ES-I3 (cell line): ENCODE data around the gene GALNT17.

ENCODE experiments used
- H3K36me3 ChIP-seq: 2 replicates; pipeline ENCODE4 v1.6.1; 2013; ENCODE audit warnings: mild to moderate bottlenecking, low read length, control low read depth, moderate library complexity; ENCODE audit not compliant: insufficient read depth
- H3K4me1 ChIP-seq: 2 replicates; pipeline ENCODE4 v1.6.1; 2013; ENCODE audit warnings: mild to moderate bottlenecking, control low read depth, low read length; ENCODE audit not compliant: insufficient read depth
- H3K9ac ChIP-seq: 2 replicates; pipeline ENCODE4 v1.6.1; 2013; ENCODE audit warnings: low read depth, mild to moderate bottlenecking, low read length, moderate library complexity
- H3K9me3 ChIP-seq: 2 replicates; pipeline ENCODE4 v1.6.1; 2013; ENCODE audit warnings: mild to moderate bottlenecking, low read length, moderate library complexity; ENCODE audit not compliant: control insufficient read depth, insufficient read depth

The GALNT17 gene

GRCh38 chr7:71362240-71362639, 230.3 kb downstream of the GALNT17 start:
- Histone ChIP-seq H3K9me3 (no peaks in the 10 kb centered on the region), H3K9ac (no peak overlapping the region), H3K4me1 (peaks cover 10% of the 10 kb centered on the region; the same call in 1 of the 2 replicates), H3K36me3 (no peaks in the 10 kb centered on the region)

- Histone ChIP-seq H3K4me1 (peaks cover 10% of the 10 kb centered on the region; the same call in 1 of the 2 replicates), H3K9me3 (no peaks in the 10 kb centered on the region), H3K36me3 (no peaks in the 10 kb centered on the region)
Measured at GRCh38 chr7:71363223-71363622, 231.3 kb downstream of the GALNT17 start.

DNA sequence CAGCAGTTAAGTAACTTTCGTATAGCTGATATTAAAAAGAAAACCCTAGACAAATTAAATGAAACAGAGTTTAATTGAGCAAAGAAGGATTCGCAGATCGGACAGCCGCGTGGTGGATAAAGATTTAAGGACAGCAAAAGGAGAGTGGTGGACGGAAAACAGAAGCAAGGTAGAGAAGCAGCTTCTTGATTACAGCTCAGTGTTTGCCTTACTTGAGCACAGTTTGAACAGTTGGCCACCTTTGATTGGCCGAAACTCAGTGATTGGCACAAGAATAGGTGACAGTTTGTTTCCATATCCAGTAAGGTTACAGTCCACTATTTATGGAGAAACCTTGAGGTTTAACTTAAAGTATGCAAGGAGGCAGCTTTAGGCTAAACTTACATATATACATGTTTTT, 231.7 kb downstream of the GALNT17 start:
- no peaks in the 10 kb centered on the region for H3K9me3 ChIP-seq
- H3K9ac ChIP-seq: no peak overlapping the region
- H3K36me3 ChIP-seq: no peaks in the 10 kb centered on the region
- H3K4me1 ChIP-seq: peaks cover 10% of the 10 kb centered on the region; the same call in 1 of the 2 replicates

More at GRCh38 chr7:71363223-71363622, 231.3 kb downstream of the GALNT17 start:
- no peak overlapping the region for H3K9ac ChIP-seq

- Histone ChIP-seq H3K9ac (no peak overlapping the region), H3K4me1 (peaks cover 10% of the 10 kb centered on the region; the same call in 1 of the 2 replicates), H3K36me3 (peaks cover 3% of the 10 kb centered on the region; the same call in 1 of the 2 replicates), H3K9me3 (no peaks in the 10 kb centered on the region)
Measured at GRCh38 chr7:71364551-71364950, 232.6 kb downstream of the GALNT17 start.

- H3K36me3 ChIP-seq: peaks cover 3% of the 10 kb centered on the region; the same call in 1 of the 2 replicates
- H3K9me3 ChIP-seq: peaks cover 17% of the 10 kb centered on the region
- H3K9ac ChIP-seq: no peak overlapping the region
- no peaks in the 10 kb centered on the region for H3K4me1 ChIP-seq
Measured at GRCh38 chr7:71372991-71373390, 241.0 kb downstream of the GALNT17 start.

DNA sequence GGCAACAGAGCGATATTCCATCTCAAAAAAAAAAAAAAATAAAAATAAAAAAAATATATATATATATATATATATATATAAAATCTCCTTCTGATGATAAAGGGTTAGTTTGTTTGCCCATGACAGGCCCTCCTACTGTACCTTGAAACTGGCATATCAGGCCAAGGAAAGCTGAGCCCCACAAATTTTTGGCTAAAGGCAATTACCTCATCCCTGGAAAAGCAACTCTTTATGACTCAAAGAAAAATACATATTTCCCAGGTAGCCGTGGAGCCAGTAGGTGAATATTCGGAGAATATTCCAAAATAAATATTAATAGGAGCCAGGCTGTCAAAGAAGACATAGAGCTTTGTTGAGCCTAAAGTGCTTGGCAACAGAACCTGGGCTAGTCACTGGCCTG, 245.1 kb downstream of the GALNT17 start:
- H3K9me3 ChIP-seq: peaks cover 17% of the 10 kb centered on the region
- H3K9ac ChIP-seq: no peak overlapping the region
- H3K36me3 ChIP-seq: no peaks in the 10 kb centered on the region
- no peaks in the 10 kb centered on the region for H3K4me1 ChIP-seq

- H3K9ac ChIP-seq: no peak overlapping the region
Measured at GRCh38 chr7:71377469-71377868, 245.5 kb downstream of the GALNT17 start.

DNA sequence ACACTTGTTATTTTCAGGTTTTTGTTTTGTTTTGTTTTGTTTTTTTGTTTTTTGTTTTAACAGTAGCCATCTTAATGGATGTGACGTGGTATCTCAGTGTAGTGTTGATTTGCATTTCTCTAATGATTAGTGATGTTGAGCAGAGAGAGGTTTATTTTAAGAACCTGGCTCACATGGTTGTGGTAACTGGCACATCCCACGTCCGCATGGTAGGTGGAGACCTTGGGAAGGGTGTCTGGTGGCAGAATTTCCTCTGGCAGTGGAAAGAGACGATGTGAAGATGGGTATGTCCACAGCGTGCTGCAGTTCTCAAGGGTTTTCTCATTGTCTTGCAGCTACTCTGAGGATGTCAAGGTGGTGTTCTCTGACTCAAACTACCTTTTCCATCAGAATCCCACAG, 252.2 kb downstream of the GALNT17 start:
- H3K36me3 ChIP-seq: no peaks in the 10 kb centered on the region; the same call in 1 of the 2 replicates
- no peaks in the 10 kb centered on the region for H3K9me3 ChIP-seq
- no peak overlapping the region for H3K9ac ChIP-seq
- H3K4me1 ChIP-seq: peaks cover 10% of the 10 kb centered on the region; the same call in 1 of the 2 replicates

More at GRCh38 chr7:71377469-71377868, 245.5 kb downstream of the GALNT17 start:
- Histone ChIP-seq H3K36me3 (no peaks in the 10 kb centered on the region), H3K4me1 (no peaks in the 10 kb centered on the region), H3K9me3 (peaks cover 17% of the 10 kb centered on the region)

DNA sequence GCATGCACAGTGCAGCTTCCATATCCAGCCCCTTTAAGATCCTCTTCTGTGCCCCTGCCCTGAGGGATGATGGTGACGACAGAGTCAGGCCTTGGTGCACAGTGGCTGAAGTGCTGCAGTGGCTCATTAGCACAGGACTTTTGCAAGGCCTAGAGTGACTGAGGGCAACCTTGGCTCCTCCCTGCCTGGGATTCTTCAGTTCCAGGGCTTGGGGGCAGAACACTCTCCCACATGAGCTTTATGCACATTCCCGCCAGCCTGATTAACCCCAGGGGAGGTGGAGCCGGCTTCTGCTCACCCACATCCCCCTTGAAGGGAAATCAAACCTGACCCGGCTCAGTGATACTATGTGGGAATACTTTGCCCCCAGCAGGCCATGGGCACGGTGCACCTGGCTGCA, 253.4 kb downstream of the GALNT17 start:
- Histone ChIP-seq H3K9me3 (no peaks in the 10 kb centered on the region), H3K36me3 (no peaks in the 10 kb centered on the region; the same call in 1 of the 2 replicates)

GRCh38 chr7:71386152-71386785, 254.3 kb downstream of the GALNT17 start:
- Histone ChIP-seq H3K36me3 (no peaks in the 10 kb centered on the region; the same call in 1 of the 2 replicates), H3K9me3 (no peaks in the 10 kb centered on the region), H3K4me1 (peaks cover 10% of the 10 kb centered on the region; the same call in 1 of the 2 replicates), H3K9ac (no peak overlapping the region)

More for the DNA sequence above, 253.4 kb downstream of the GALNT17 start:
- peaks cover 10% of the 10 kb centered on the region; the same call in 1 of the 2 replicates for H3K4me1 ChIP-seq
- no peak overlapping the region for H3K9ac ChIP-seq

DNA sequence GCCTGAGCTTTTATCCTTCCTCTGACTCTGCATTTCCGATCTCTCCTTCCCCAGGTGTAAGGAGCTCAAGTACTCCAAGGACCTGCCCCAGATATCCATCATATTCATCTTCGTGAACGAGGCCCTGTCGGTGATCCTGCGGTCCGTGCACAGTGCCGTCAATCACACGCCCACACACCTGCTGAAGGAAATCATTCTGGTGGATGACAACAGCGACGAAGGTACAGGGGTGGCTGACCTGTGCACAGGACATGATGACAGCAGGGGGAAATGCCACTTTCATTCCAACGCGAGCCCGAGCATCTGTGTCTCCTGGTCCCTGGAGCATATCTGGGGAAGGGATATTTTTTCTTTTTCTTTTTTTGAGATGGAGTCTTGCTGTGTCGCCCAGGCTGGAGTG, 256.2 kb downstream of the GALNT17 start:
- H3K9me3 ChIP-seq: no peaks in the 10 kb centered on the region
- H3K9ac ChIP-seq: no peak overlapping the region
- no peaks in the 10 kb centered on the region; the same call in 1 of the 2 replicates for H3K36me3 ChIP-seq
- peaks cover 10% of the 10 kb centered on the region; the same call in 1 of the 2 replicates for H3K4me1 ChIP-seq

GRCh38 chr7:71389976-71390375, 258.0 kb downstream of the GALNT17 start:
- Histone ChIP-seq H3K9me3 (no peaks in the 10 kb centered on the region; the same call in 1 of the 2 replicates), H3K36me3 (no peaks in the 10 kb centered on the region; the same call in 1 of the 2 replicates), H3K9ac (no peak overlapping the region), H3K4me1 (peaks cover 5% of the 10 kb centered on the region; the same call in 1 of the 2 replicates)

- Histone ChIP-seq H3K4me1 (no peaks in the 10 kb centered on the region), H3K9ac (no peak overlapping the region), H3K9me3 (no peaks in the 10 kb centered on the region; the same call in 1 of the 2 replicates), H3K36me3 (no peaks in the 10 kb centered on the region; the same call in 1 of the 2 replicates)
Measured at GRCh38 chr7:71393661-71394060, 261.7 kb downstream of the GALNT17 start.

- peaks cover 13% of the 10 kb centered on the region for H3K9me3 ChIP-seq
- H3K4me1 ChIP-seq: no peaks in the 10 kb centered on the region; the same call in 1 of the 2 replicates
- no peak overlapping the region for H3K9ac ChIP-seq
- H3K36me3 ChIP-seq: peaks cover 3% of the 10 kb centered on the region; the same call in 1 of the 2 replicates
Measured at GRCh38 chr7:71402684-71403083, 270.7 kb downstream of the GALNT17 start.
